H1 (cell line): ENCODE data around the gene RHOBTB3. TPM values are rescaled to one million over a fixed set of nuclear protein-coding genes. Genes with fewer than 3 reads are reported as not detected.

ENCODE experiments used
- ATF2 ChIP-seq: IDR thresholded peaks from 2 replicates; pipeline ENCODE4 v1.6.1; 2012; ENCODE audit warnings: low read length, inconsistent platforms
- BCL11A ChIP-seq, 2 experiments: IDR thresholded peaks; one replicate each; pipeline ENCODE4 v1.6.1; 2011; ENCODE audit warnings: low read depth in 2 of 2, low read length in 2 of 2, mild to moderate bottlenecking in 2 of 2
- CBX5 ChIP-seq: fragments of 300-800, 300-1000 bp; sonication (generic); IDR thresholded peaks from 2 replicates; pipeline ENCODE4 v1.7.1; 2016; ENCODE audit warnings: antibody characterized with exemption, low read length, low read depth
- POLR2A ChIP-seq, 2 experiments: IDR thresholded peaks; 1 replicate in 1 of 2; 2 replicates in 1 of 2; pipeline ENCODE4 v1.6.1; 2011; ENCODE audit warnings: low read depth in 2 of 2, low read length in 2 of 2, mild to moderate bottlenecking in 2 of 2; ENCODE audit errors: control extremely low read depth in 1 of 2
- SIRT6 ChIP-seq: IDR thresholded peaks from one replicate; pipeline ENCODE4 v1.7.1; 2012; ENCODE audit warnings: low read length, inconsistent platforms
- SUZ12 ChIP-seq: fragments of 200-600 bp; sonication (generic); IDR thresholded peaks from 2 replicates; pipeline ENCODE4 v1.6.1; 2012; ENCODE audit warnings: mild to moderate bottlenecking, inconsistent platforms, low read length, moderate library complexity, mixed read lengths
- TEAD4 ChIP-seq: IDR thresholded peaks from 2 replicates; pipeline ENCODE4 v1.6.1; 2012; ENCODE audit warnings: low read depth, low read length, inconsistent platforms, mixed read lengths
- ZNF274 ChIP-seq: IDR thresholded peaks from 2 replicates; pipeline ENCODE4 v1.7.0; 2012; ENCODE audit warnings: low read length, borderline replicate concordance; ENCODE audit errors: extremely low read depth
- polyA plus RNA-seq, 7 experiments: library from polyadenylated mRNA; depleted of rRNA in 3 of 7; stranded (reverse) in 5 of 7; unstranded in 2 of 7; fragments of >200 nt in 5 of 7; fragments of 200-250 nt in 2 of 7; gene quantifications; 1 replicate in 5 of 7; 2 replicates in 1 of 7; 4 replicates in 1 of 7; pipeline versions ENCODE4 v1.2.1 to v1.2.3, GENCODE V29; 2011 to 2013; ENCODE audit warnings: missing spikeins in 2 of 7, mixed read lengths in 2 of 7
- total RNA-seq: library from RNA; stranded (reverse); fragmentation: NEBNext Ultra II Directional; extraction: Animal tissue kit (Norgen Biotek cat#: 25700); gene quantifications from 2 replicates; pipeline ENCODE4 v1.2.1, GENCODE V29; 2021

Gene RHOBTB3
- total and polyA plus RNA-seq, 2 of the 8 experiments (the other 6 are each of a cell fraction or from before 2014, with no cell fraction given), result 8.2 to 17.5 TPM

GRCh38 chr5:95701074-95701473 is 30.1 kb upstream of the RHOBTB3 start (continued):
- TF ChIP-seq ATF2, result no peak
- no peak for TF ChIP-seq ZNF274
- TF ChIP-seq SIRT6, result no peak
- no peak for TF ChIP-seq TEAD4
- TF ChIP-seq BCL11A (IDR thresholded peaks at IDR 0.05; ENCODE audit: low read depth in 2 of 2, low read length in 2 of 2), result no peak
- TF ChIP-seq SUZ12, result no peak
- TF ChIP-seq CBX5, result no peak
- TF ChIP-seq POLR2A (IDR thresholded peaks at IDR 0.05; ENCODE audit: control extremely low read depth in 1 of 2, low read depth in 2 of 2, low read length in 2 of 2), result no peak
- TF ChIP-seq, all 59 proteins: peak for 0
